K562 (cell line): Measurements from ENCODE around the gene PILRA. TPM values are rescaled to one million over a fixed set of nuclear protein-coding genes. Genes with fewer than 3 reads are reported as not detected.

ENCODE experiments used
- ATF3 ChIP-seq, 2 experiments: fragments of 450-650 bp in 1 of 2; sonication (generic) in 1 of 2; formaldehyde crosslinking in 1 of 2; IDR thresholded peaks in 1 of 2; conservative IDR thresholded peaks in 1 of 2; 2 replicates each; pipeline versions ENCODE4 v1.6.1 to v1.8.1; 2016 to 2023; ENCODE audit warnings: mild to moderate bottlenecking in 2 of 2, moderate library complexity in 2 of 2, inconsistent platforms in 1 of 2, missing genetic modification reagents in 1 of 2
- CBFA2T3 ChIP-seq: fragments of 450-650 bp; IDR thresholded peaks from 2 replicates; pipeline ENCODE4 v1.6.1; 2017
- CBX1 ChIP-seq: sonication (generic); IDR thresholded peaks from 2 replicates; pipeline ENCODE4 v1.6.1; 2016; ENCODE audit warnings: antibody characterized with exemption, low read depth, mild to moderate bottlenecking
- CXXC5 ChIP-seq: fragments of 250-450 bp; sonication (Bioruptor Pico); IDR thresholded peaks from 2 replicates; pipeline ENCODE4 v1.8.0; 2022; ENCODE audit warnings: inconsistent platforms, mild to moderate bottlenecking, moderate library complexity
- ELF2 ChIP-seq: fragments of 250-450 bp; sonication (Bioruptor Pico); IDR thresholded peaks from 2 replicates; pipeline ENCODE4 v1.5.0; 2021; ENCODE audit warnings: mild to moderate bottlenecking
- ESRRA ChIP-seq: fragments of 450-650 bp; IDR thresholded peaks from 2 replicates; pipeline ENCODE4 v1.6.1; 2014; ENCODE audit warnings: low read depth, mild to moderate bottlenecking, moderate library complexity, borderline replicate concordance
- FOXK1 ChIP-seq: sonication (generic); formaldehyde crosslinking; IDR thresholded peaks from 2 replicates; pipeline ENCODE4 v1.8.0; 2022; ENCODE audit warnings: missing genetic modification reagents, mild to moderate bottlenecking, borderline replicate concordance
- HBP1 ChIP-seq: fragments of 450-650 bp; formaldehyde crosslinking; IDR thresholded peaks from 2 replicates; pipeline ENCODE4 v1.4.0; 2022; ENCODE audit warnings: missing genetic modification characterization
- HMBOX1 ChIP-seq: sonication (generic); IDR thresholded peaks from 2 replicates; pipeline ENCODE4 v1.6.1; 2016
- MCM3 ChIP-seq: fragments of 450-650 bp; IDR thresholded peaks from 2 replicates; pipeline ENCODE4 v1.6.1; 2016
- MYC ChIP-seq, 2 experiments: fragments of 250-450 bp in 1 of 2; sonication (Bioruptor Pico) in 1 of 2; IDR thresholded peaks; 2 replicates each; pipeline versions ENCODE4 v1.5.1 to v1.6.1; 2012 to 2021; ENCODE audit warnings: low read depth in 2 of 2, borderline replicate concordance in 1 of 2, improper control_type of control experiment in 1 of 2, low read length in 1 of 2, mild to moderate bottlenecking in 1 of 2, moderate library complexity in 1 of 2
- POLR2AphosphoS2 ChIP-seq: IDR thresholded peaks from 2 replicates; pipeline ENCODE4 v1.6.1; 2012; ENCODE audit warnings: low read length, improper control_type of control experiment
- RCOR1 ChIP-seq, 2 experiments: IDR thresholded peaks; 2 replicates each; pipeline ENCODE4 v1.6.1; 2012; ENCODE audit warnings: low read depth in 2 of 2, low read length in 2 of 2, borderline replicate concordance in 1 of 2, improper control_type of control experiment in 1 of 2
- SMAD3 ChIP-seq: fragments of 450-650 bp; formaldehyde crosslinking; conservative IDR thresholded peaks from 2 replicates; pipeline ENCODE4 v1.4.0; 2020; ENCODE audit warnings: mild to moderate bottlenecking
- SMC3 ChIP-seq: conservative IDR thresholded peaks from 2 replicates; pipeline ENCODE4 v1.6.1; 2011; ENCODE audit warnings: low read depth, low read length, improper control_type of control experiment; ENCODE audit not compliant: insufficient read depth
- TEAD2 ChIP-seq: fragments of 450-650 bp; IDR thresholded peaks from 2 replicates; pipeline ENCODE4 v1.6.1; 2016; ENCODE audit warnings: missing genetic modification characterization, control low read depth, missing compliant biosample characterization
- TOE1 ChIP-seq, 2 experiments: fragments of 450-650 bp in 1 of 2; sonication (generic) in 1 of 2; formaldehyde crosslinking in 1 of 2; IDR thresholded peaks; 2 replicates each; pipeline versions ENCODE4 v1.7.1 to v1.8.0; 2016 to 2022; ENCODE audit warnings: borderline replicate concordance in 2 of 2, mild to moderate bottlenecking in 2 of 2, antibody characterized with exemption in 1 of 2, inconsistent platforms in 1 of 2, low read depth in 1 of 2, missing genetic modification reagents in 1 of 2, moderate library complexity in 1 of 2
- ZNF134 ChIP-seq: fragments of 250-450 bp; sonication (Bioruptor Pico); conservative IDR thresholded peaks from 2 replicates; pipeline ENCODE4 v1.4.0; 2020
- ZNF449 ChIP-seq: fragments of 250-450 bp; sonication (Bioruptor Pico); IDR thresholded peaks from 2 replicates; pipeline ENCODE4 v1.8.0; 2022; ENCODE audit warnings: moderate library complexity, mild to moderate bottlenecking, inconsistent platforms
- ZNF77 ChIP-seq: fragments of 250-450 bp; sonication (Bioruptor Pico); IDR thresholded peaks from 2 replicates; pipeline ENCODE4 v1.5.0; 2020
- polyA plus RNA-seq, 8 experiments: library from polyadenylated mRNA; depleted of rRNA in 4 of 8; stranded (reverse) in 5 of 8; unstranded in 3 of 8; fragments of >200 nt; fragmentation: Nextera tagmentation in 2 of 8; fragmentation: Illumina TruSeq in 1 of 8; extraction: Ambion mirVana in 2 of 8; extraction: Trizol in 1 of 8; gene quantifications; 2 replicates each; pipeline versions ENCODE4 v1.2.1 to v1.2.3, GENCODE V29; 2011 to 2014; ENCODE audit warnings: inconsistent platforms in 1 of 8, missing spikeins in 1 of 8
- total RNA-seq, 7 experiments: library from RNA; depleted of rRNA in 6 of 7; stranded (reverse); fragments of >200 nt in 6 of 7; fragmentation: Illumina TruSeq in 2 of 7; extraction: Trizol in 2 of 7; gene quantifications; 2 replicates each; pipeline versions ENCODE4 v1.2.1 to v1.2.3, GENCODE V29; 2011 to 2021; ENCODE audit warnings: low replicate concordance in 1 of 7

The PILRA gene
- total and polyA plus RNA-seq, 9 of the 15 experiments (the other 6 are each of a cell fraction or from before 2014, with no cell fraction given): 0.13 to 1.8 (median 0.62) TPM

- TF ChIP-seq CXXC5 (CRISPR knock-in tag) (no peak), FOXK1 (no peak), CBFA2T3 (no peak), HBP1 (CRISPR knock-in tag) (no peak), CBX1 (0 out of 2 replicates have a peak, but pooled peaks have one; percentile 15), POLR2AphosphoS2 (no peak; the same call in 1 of the 2 replicates), ELF2 (CRISPR knock-in tag) (no peak), ZNF449 (CRISPR knock-in tag) (no peak), ESRRA (no peak), RCOR1 (IDR thresholded peaks at IDR 0.05; ENCODE audit: borderline replicate concordance in 1 of 2, low read depth in 2 of 2, low read length in 2 of 2) (no peak), HMBOX1 (no peak), SMAD3 (CRISPR knock-in tag) (0 out of 2 replicates have a peak, but pooled peaks have one; percentile 7), SMC3 (no peak), MCM3 (no peak), TEAD2 (tag) (no peak), ZNF134 (CRISPR knock-in tag) (no peak), MYC (IDR thresholded peaks at IDR 0.05; ENCODE audit: low read depth, low read length) (no peak), MYC (CRISPR knock-in tag; IDR thresholded peaks at IDR 0.05; ENCODE audit: borderline replicate concordance, low read depth) (no peak), TOE1 (IDR thresholded peaks at IDR 0.05; ENCODE audit: borderline replicate concordance) (no peak), TOE1 (CRISPR knock-in tag; IDR thresholded peaks at IDR 0.05; ENCODE audit: borderline replicate concordance, low read depth) (no peak), ATF3 (IDR thresholded peaks at IDR 0.05) (no peak), ATF3 (CRISPR knock-in tag; conservative IDR thresholded peaks at IDR 0.05) (no peak), ZNF77 (CRISPR knock-in tag) (no peak)
Observed at GRCh38 chr7:100434297-100435144, 61.2 kb downstream of the PILRA start (continued).
